Measurements from ENCODE around the gene GOLGA6A.
"Not testable (repeated sequence)": the region's sequence is repeated elsewhere in the genome, so short reads cannot be mapped to it uniquely, and the experiment has no call there.

The GOLGA6A gene

GRCh38 chr15:74108111-74108510 is 25.8 kb upstream of the GOLGA6A start:
- Histone ChIP-seq H3K36me3 (ENCODE audit: insufficient read depth, low read length) (no peaks in the 10 kb centered on the region), H3K4me1 (ENCODE audit: insufficient read depth, low read length, severe bottlenecking) (no peaks in the 10 kb centered on the region), H3K4me2 (ENCODE audit: low read length) (no peak overlapping the region), H3F3A (ENCODE audit: insufficient read depth, low read length) (no peaks in the 10 kb centered on the region), H4K20me1 (ENCODE audit: insufficient read depth, low read length) (no peaks in the 10 kb centered on the region), H3K4me3 (ENCODE audit: low read depth, low read length, poor library complexity, severe bottlenecking) (no peak overlapping the region), H3K79me2 (ENCODE audit: insufficient read depth, low read length) (no peaks in the 10 kb centered on the region), H3K9me3 (ENCODE audit: low read length) (no peaks in the 10 kb centered on the region), H3K9me2 (ENCODE audit: low read depth, low read length) (no peaks in the 10 kb centered on the region), H2AFZ (ENCODE audit: low read length) (no peak overlapping the region), H3K9ac (ENCODE audit: low read length) (no peak overlapping the region), H3K27ac (ENCODE audit: low read depth, low read length, poor library complexity, severe bottlenecking) (no peak overlapping the region), H3K27me3 (ENCODE audit: insufficient read depth, low read length) (no peaks in the 10 kb centered on the region)
- TF ChIP-seq EZH2 (IDR thresholded peaks at IDR 0.05; ENCODE audit: borderline replicate concordance, low read length) (no peak), CTCF (IDR thresholded peaks at IDR 0.05; ENCODE audit: low read length) (no peak)

- not testable (repeated sequence) for H3K27me3 ChIP-seq (ENCODE audit: insufficient read depth, low read length); H3K9me2 ChIP-seq (ENCODE audit: low read depth, low read length); H2AFZ ChIP-seq (ENCODE audit: low read length); H3K4me2 ChIP-seq (ENCODE audit: low read length); H3K9ac ChIP-seq (ENCODE audit: low read length); H3K36me3 ChIP-seq (ENCODE audit: insufficient read depth, low read length); H3K9me3 ChIP-seq (ENCODE audit: low read length); H3K27ac ChIP-seq (ENCODE audit: low read depth, low read length, poor library complexity, severe bottlenecking); H3K79me2 ChIP-seq (ENCODE audit: insufficient read depth, low read length); H3K4me1 ChIP-seq (ENCODE audit: insufficient read depth, low read length, severe bottlenecking); H3F3A ChIP-seq (ENCODE audit: insufficient read depth, low read length); H4K20me1 ChIP-seq (ENCODE audit: insufficient read depth, low read length)
- H3K4me3 ChIP-seq (ENCODE audit: low read depth, low read length, poor library complexity, severe bottlenecking), result peak overlapping the region; percentile 41
Measured at GRCh38 chr15:74099963-74100733, 17.8 kb upstream of the GOLGA6A start.

- not testable (repeated sequence) for H4K20me1 ChIP-seq (ENCODE audit: insufficient read depth, low read length); H3K79me2 ChIP-seq (ENCODE audit: insufficient read depth, low read length); H3K36me3 ChIP-seq (ENCODE audit: insufficient read depth, low read length); H3F3A ChIP-seq (ENCODE audit: insufficient read depth, low read length); H3K9ac ChIP-seq (ENCODE audit: low read length); H3K9me3 ChIP-seq (ENCODE audit: low read length); H2AFZ ChIP-seq (ENCODE audit: low read length); H3K4me2 ChIP-seq (ENCODE audit: low read length); H3K4me3 ChIP-seq (ENCODE audit: low read depth, low read length, poor library complexity, severe bottlenecking); H3K27me3 ChIP-seq (ENCODE audit: insufficient read depth, low read length); H3K4me1 ChIP-seq (ENCODE audit: insufficient read depth, low read length, severe bottlenecking); H3K9me2 ChIP-seq (ENCODE audit: low read depth, low read length); H3K27ac ChIP-seq (ENCODE audit: low read depth, low read length, poor library complexity, severe bottlenecking)
Measured at GRCh38 chr15:74096753-74097474, 14.6 kb upstream of the GOLGA6A start.

GRCh38 chr15:74095610-74096009 is 13.3 kb upstream of the GOLGA6A start:
- H3K4me1 ChIP-seq (ENCODE audit: insufficient read depth, low read length, severe bottlenecking); H3K79me2 ChIP-seq (ENCODE audit: insufficient read depth, low read length); H3K36me3 ChIP-seq (ENCODE audit: insufficient read depth, low read length); H3K9ac ChIP-seq (ENCODE audit: low read length); H3K27me3 ChIP-seq (ENCODE audit: insufficient read depth, low read length); H3K9me2 ChIP-seq (ENCODE audit: low read depth, low read length); H3K27ac ChIP-seq (ENCODE audit: low read depth, low read length, poor library complexity, severe bottlenecking); H2AFZ ChIP-seq (ENCODE audit: low read length); H3F3A ChIP-seq (ENCODE audit: insufficient read depth, low read length); H3K4me2 ChIP-seq (ENCODE audit: low read length); H4K20me1 ChIP-seq (ENCODE audit: insufficient read depth, low read length); H3K4me3 ChIP-seq (ENCODE audit: low read depth, low read length, poor library complexity, severe bottlenecking); H3K9me3 ChIP-seq (ENCODE audit: low read length): not testable (repeated sequence)

GRCh38 chr15:74094567-74094966 is 12.2 kb upstream of the GOLGA6A start:
- not testable (repeated sequence) for H3K9me2 ChIP-seq (ENCODE audit: low read depth, low read length); H3K27me3 ChIP-seq (ENCODE audit: insufficient read depth, low read length); H3K4me3 ChIP-seq (ENCODE audit: low read depth, low read length, poor library complexity, severe bottlenecking); H3K79me2 ChIP-seq (ENCODE audit: insufficient read depth, low read length); H3K9ac ChIP-seq (ENCODE audit: low read length); H3K4me1 ChIP-seq (ENCODE audit: insufficient read depth, low read length, severe bottlenecking); H3F3A ChIP-seq (ENCODE audit: insufficient read depth, low read length); H3K9me3 ChIP-seq (ENCODE audit: low read length); H3K36me3 ChIP-seq (ENCODE audit: insufficient read depth, low read length); H3K4me2 ChIP-seq (ENCODE audit: low read length); H3K27ac ChIP-seq (ENCODE audit: low read depth, low read length, poor library complexity, severe bottlenecking); H4K20me1 ChIP-seq (ENCODE audit: insufficient read depth, low read length); H2AFZ ChIP-seq (ENCODE audit: low read length)

- not testable (repeated sequence) for H3K36me3 ChIP-seq (ENCODE audit: insufficient read depth, low read length); H3K9me3 ChIP-seq (ENCODE audit: low read length); H3F3A ChIP-seq (ENCODE audit: insufficient read depth, low read length); H3K9ac ChIP-seq (ENCODE audit: low read length); H3K27ac ChIP-seq (ENCODE audit: low read depth, low read length, poor library complexity, severe bottlenecking); H3K79me2 ChIP-seq (ENCODE audit: insufficient read depth, low read length); H2AFZ ChIP-seq (ENCODE audit: low read length); H3K4me1 ChIP-seq (ENCODE audit: insufficient read depth, low read length, severe bottlenecking); H3K4me3 ChIP-seq (ENCODE audit: low read depth, low read length, poor library complexity, severe bottlenecking); H3K27me3 ChIP-seq (ENCODE audit: insufficient read depth, low read length); H4K20me1 ChIP-seq (ENCODE audit: insufficient read depth, low read length); H3K9me2 ChIP-seq (ENCODE audit: low read depth, low read length); H3K4me2 ChIP-seq (ENCODE audit: low read length)
Measured at GRCh38 chr15:74075781-74076180, 6.6 kb downstream of the GOLGA6A start.

All from OCI-LY1 (cell line).